Measurements from ENCODE around the gene THSD4.

Gene THSD4

GRCh38 chr15:71430782-71431181 is 315.5 kb downstream of the THSD4 start:
- no peaks in the 10 kb centered on the region for H3K27me3 ChIP-seq (ENCODE audit: insufficient read depth, low read length)
- no peaks in the 10 kb centered on the region for H3K4me1 ChIP-seq (ENCODE audit: insufficient read depth, low read length, severe bottlenecking)
- no peaks in the 10 kb centered on the region for H3K36me3 ChIP-seq (ENCODE audit: insufficient read depth, low read length)
- TF ChIP-seq EZH2 (IDR thresholded peaks at IDR 0.05; ENCODE audit: borderline replicate concordance, low read length) (no peak), CTCF (IDR thresholded peaks at IDR 0.05; ENCODE audit: low read length) (no peak)
- no peaks in the 10 kb centered on the region for H3K79me2 ChIP-seq (ENCODE audit: insufficient read depth, low read length)
- no peak overlapping the region for H3K9ac ChIP-seq (ENCODE audit: low read length)
- H4K20me1 ChIP-seq (ENCODE audit: insufficient read depth, low read length): no peaks in the 10 kb centered on the region
- H3K27ac ChIP-seq (ENCODE audit: low read depth, low read length, poor library complexity, severe bottlenecking): no peak overlapping the region
- no peak overlapping the region for H3K4me3 ChIP-seq (ENCODE audit: low read depth, low read length, poor library complexity, severe bottlenecking)
- no peak overlapping the region for H2AFZ ChIP-seq (ENCODE audit: low read length)
- H3K9me3 ChIP-seq (ENCODE audit: low read length): no peaks in the 10 kb centered on the region
- H3F3A ChIP-seq (ENCODE audit: insufficient read depth, low read length): no peaks in the 10 kb centered on the region
- H3K9me2 ChIP-seq (ENCODE audit: low read depth, low read length): no peaks in the 10 kb centered on the region
- H3K4me2 ChIP-seq (ENCODE audit: low read length): no peak overlapping the region

- TF ChIP-seq EZH2 (IDR thresholded peaks at IDR 0.05; ENCODE audit: borderline replicate concordance, low read length) (no peak), CTCF (IDR thresholded peaks at IDR 0.05; ENCODE audit: low read length) (no peak)
Observed at GRCh38 chr15:71431343-71432336, 316.4 kb downstream of the THSD4 start.

GRCh38 chr15:71433402-71433801 is 318.1 kb downstream of the THSD4 start:
- no peak for TF ChIP-seq EZH2 (IDR thresholded peaks at IDR 0.05; ENCODE audit: borderline replicate concordance, low read length)
- no peak for TF ChIP-seq CTCF (IDR thresholded peaks at IDR 0.05; ENCODE audit: low read length)
- Histone ChIP-seq H3K4me1 (ENCODE audit: insufficient read depth, low read length, severe bottlenecking) (no peaks in the 10 kb centered on the region), H2AFZ (ENCODE audit: low read length) (no peak overlapping the region), H3K36me3 (ENCODE audit: insufficient read depth, low read length) (no peaks in the 10 kb centered on the region), H3K4me3 (ENCODE audit: low read depth, low read length, poor library complexity, severe bottlenecking) (no peak overlapping the region), H3K79me2 (ENCODE audit: insufficient read depth, low read length) (no peaks in the 10 kb centered on the region), H3K9me3 (ENCODE audit: low read length) (no peaks in the 10 kb centered on the region), H3K4me2 (ENCODE audit: low read length) (no peak overlapping the region), H3F3A (ENCODE audit: insufficient read depth, low read length) (no peaks in the 10 kb centered on the region), H3K9me2 (ENCODE audit: low read depth, low read length) (no peaks in the 10 kb centered on the region), H3K9ac (ENCODE audit: low read length) (no peak overlapping the region), H3K27ac (ENCODE audit: low read depth, low read length, poor library complexity, severe bottlenecking) (no peak overlapping the region), H3K27me3 (ENCODE audit: insufficient read depth, low read length) (no peaks in the 10 kb centered on the region), H4K20me1 (ENCODE audit: insufficient read depth, low read length) (no peaks in the 10 kb centered on the region)

More at GRCh38 chr15:71431343-71432336, 316.4 kb downstream of the THSD4 start:
- Histone ChIP-seq H3K27me3 (ENCODE audit: insufficient read depth, low read length) (no peaks in the 10 kb centered on the region), H3F3A (ENCODE audit: insufficient read depth, low read length) (no peaks in the 10 kb centered on the region), H2AFZ (ENCODE audit: low read length) (no peak overlapping the region), H4K20me1 (ENCODE audit: insufficient read depth, low read length) (no peaks in the 10 kb centered on the region), H3K9ac (ENCODE audit: low read length) (no peak overlapping the region), H3K9me3 (ENCODE audit: low read length) (no peaks in the 10 kb centered on the region), H3K4me2 (ENCODE audit: low read length) (no peak overlapping the region), H3K36me3 (ENCODE audit: insufficient read depth, low read length) (no peaks in the 10 kb centered on the region), H3K27ac (ENCODE audit: low read depth, low read length, poor library complexity, severe bottlenecking) (no peak overlapping the region), H3K9me2 (ENCODE audit: low read depth, low read length) (no peaks in the 10 kb centered on the region), H3K4me1 (ENCODE audit: insufficient read depth, low read length, severe bottlenecking) (no peaks in the 10 kb centered on the region), H3K4me3 (ENCODE audit: low read depth, low read length, poor library complexity, severe bottlenecking) (no peak overlapping the region), H3K79me2 (ENCODE audit: insufficient read depth, low read length) (no peaks in the 10 kb centered on the region)
